Endothelial cell of umbilical vein (primary cell): Measurements from ENCODE around the gene DERL3.

Experiments
- GATA2 ChIP-seq: IDR thresholded peaks from 2 replicates; pipeline ENCODE4 v1.7.0; 2011; ENCODE audit warnings: low read depth, mild to moderate bottlenecking, moderate library complexity, mixed read lengths, low read length; ENCODE audit not compliant: insufficient read length, insufficient read depth
- POLR2AphosphoS5 ChIP-seq: IDR thresholded peaks from 2 replicates; pipeline ENCODE4 v1.6.1; 2012; ENCODE audit warnings: low read depth, mild to moderate bottlenecking, control low read depth, low read length, moderate library complexity; ENCODE audit not compliant: insufficient read depth

DNA sequence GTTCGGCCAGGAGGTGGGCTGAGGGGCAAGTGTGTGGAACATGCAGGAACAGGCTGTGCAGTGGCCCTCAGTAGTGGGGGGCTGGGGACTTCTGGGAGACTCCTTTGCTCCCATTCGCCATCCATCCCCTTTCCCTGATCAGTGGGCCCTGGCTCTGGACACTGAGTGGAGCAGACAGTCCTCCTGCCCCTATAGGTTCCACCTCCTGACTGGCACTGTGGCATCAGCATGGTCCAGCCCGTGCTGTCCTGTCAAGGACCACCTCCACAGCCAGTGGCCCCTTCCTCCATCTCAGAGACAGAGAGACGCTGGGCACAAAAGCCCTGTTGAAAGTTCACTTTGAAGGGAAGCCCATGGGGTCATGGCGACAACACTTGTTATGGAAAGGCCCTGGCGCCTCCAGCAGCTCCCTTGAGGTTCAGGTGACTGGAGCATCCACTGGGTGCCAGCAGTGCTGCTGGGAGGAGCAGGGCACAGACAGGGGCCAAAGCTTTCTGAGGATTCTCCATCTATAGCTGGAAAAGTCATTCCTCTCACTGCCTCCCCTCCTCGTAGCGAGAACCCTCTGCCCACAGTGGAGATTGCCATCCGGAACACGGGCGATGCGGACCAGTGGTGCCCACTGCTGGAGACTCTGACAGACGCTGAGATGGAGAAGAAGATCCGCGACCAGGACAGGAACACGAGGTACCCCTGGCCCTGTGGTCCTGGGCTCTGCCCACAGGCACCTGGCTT, 5.6 kb downstream of the DERL3 start:
- TF ChIP-seq POLR2AphosphoS5 (no peak), GATA2 (no peak)
